Subcutaneous abdominal adipose tissue (tissue), 5 donors: Measurements from ENCODE around the gene HSPA12A.

Experiments used
- H3K27ac ChIP-seq: one replicate; pipeline ENCODE4 v1.7.0; 2013; ENCODE audit warnings: low read depth, mild to moderate bottlenecking, inconsistent platforms, low read length, moderate library complexity
- H3K27me3 ChIP-seq, 5 donors: one replicate each; pipeline ENCODE4 v1.7.0; 2013; ENCODE audit warnings: low read length in 5 of 5, inconsistent platforms in 1 of 5; ENCODE audit not compliant: control insufficient read depth in 5 of 5, insufficient read depth in 4 of 5
- H3K36me3 ChIP-seq, 5 donors: one replicate each; pipeline ENCODE4 v1.7.0; 2013; ENCODE audit warnings: low read length in 5 of 5; ENCODE audit not compliant: control insufficient read depth in 5 of 5, insufficient read depth in 5 of 5
- H3K4me1 ChIP-seq, 5 donors: one replicate each; pipeline ENCODE4 v1.7.0; 2013; ENCODE audit warnings: low read length in 5 of 5, mild to moderate bottlenecking in 3 of 5, moderate library complexity in 1 of 5; ENCODE audit not compliant: control insufficient read depth in 5 of 5, insufficient read depth in 5 of 5
- H3K4me3 ChIP-seq, 5 donors: one replicate each; pipeline ENCODE4 v1.7.0; 2013; ENCODE audit warnings: low read length in 5 of 5, low read depth in 1 of 5
- H3K9ac ChIP-seq, 5 donors: one replicate each; pipeline ENCODE4 v1.7.0; 2013; ENCODE audit warnings: low read length in 5 of 5, mild to moderate bottlenecking in 4 of 5, moderate library complexity in 3 of 5
- H3K9me3 ChIP-seq, 5 donors: one replicate each; pipeline ENCODE4 v1.7.0; 2013; ENCODE audit warnings: low read length in 5 of 5; ENCODE audit not compliant: control insufficient read depth in 5 of 5
- donor health status: healthy.
- donor health status: healthy.
- donor health status: healthy.
- donor health status: healthy.
- donor health status: healthy.

HSPA12A gene

DNA sequence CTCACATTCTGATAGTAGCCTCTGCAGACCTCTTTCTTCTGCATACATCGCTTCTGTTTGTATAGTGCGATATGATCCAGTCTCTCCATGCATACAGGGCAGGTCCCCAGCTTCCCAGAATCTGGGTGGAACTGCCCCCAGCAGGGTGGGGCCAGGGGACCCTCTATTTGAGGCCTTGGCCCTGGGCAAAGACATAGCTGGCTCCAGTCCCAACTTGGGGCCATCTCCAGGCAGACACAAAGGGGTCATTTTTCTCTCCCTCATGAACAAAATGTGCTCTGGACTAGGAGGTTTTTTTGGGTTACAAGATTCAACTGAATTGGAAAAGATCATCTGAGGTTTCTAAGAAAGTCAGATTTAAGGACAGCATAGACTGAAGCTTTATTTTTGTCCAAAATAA, 21.1 kb upstream of the HSPA12A start:
- Histone ChIP-seq H3K36me3 (no peaks in the 10 kb centered on the region), H3K27ac (no peak overlapping the region), H3K9me3 (peaks cover 0 to 3% (median 0%) of the 10 kb centered on the region in 5 donors), H3K9ac (no peak overlapping the region), H3K4me1 (peaks cover 0 to 16% (median 10%) of the 10 kb centered on the region in 5 donors), H3K27me3 (no peaks in the 10 kb centered on the region), H3K4me3 (no peak overlapping the region)

DNA sequence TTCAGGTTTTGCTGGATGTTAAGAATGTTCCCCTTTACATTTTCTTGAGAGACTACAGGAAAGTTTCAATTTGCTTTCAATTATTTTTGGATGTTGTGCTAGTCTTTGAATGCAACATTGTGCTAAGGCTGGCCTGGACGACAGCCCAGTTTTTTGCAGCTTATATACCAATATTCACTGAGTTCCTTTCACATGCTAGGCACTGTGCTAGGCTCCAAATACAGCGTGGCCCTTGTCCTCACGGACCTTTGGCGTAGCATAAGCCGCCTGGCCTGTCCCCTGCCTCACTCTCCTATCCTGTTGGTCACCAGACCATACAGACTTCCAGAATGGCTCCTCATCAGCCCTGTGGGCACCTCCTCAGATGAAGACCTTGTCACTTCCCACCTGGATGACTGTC, 19.5 kb upstream of the HSPA12A start:
- Histone ChIP-seq H3K4me3 (no peak overlapping the region), H3K27me3 (no peaks in the 10 kb centered on the region), H3K9me3 (peaks cover 0 to 3% (median 0%) of the 10 kb centered on the region in 5 donors), H3K36me3 (no peaks in the 10 kb centered on the region), H3K9ac (no peak overlapping the region), H3K4me1 (peaks cover 0 to 7% (median 2%) of the 10 kb centered on the region in 5 donors), H3K27ac (no peak overlapping the region)

DNA sequence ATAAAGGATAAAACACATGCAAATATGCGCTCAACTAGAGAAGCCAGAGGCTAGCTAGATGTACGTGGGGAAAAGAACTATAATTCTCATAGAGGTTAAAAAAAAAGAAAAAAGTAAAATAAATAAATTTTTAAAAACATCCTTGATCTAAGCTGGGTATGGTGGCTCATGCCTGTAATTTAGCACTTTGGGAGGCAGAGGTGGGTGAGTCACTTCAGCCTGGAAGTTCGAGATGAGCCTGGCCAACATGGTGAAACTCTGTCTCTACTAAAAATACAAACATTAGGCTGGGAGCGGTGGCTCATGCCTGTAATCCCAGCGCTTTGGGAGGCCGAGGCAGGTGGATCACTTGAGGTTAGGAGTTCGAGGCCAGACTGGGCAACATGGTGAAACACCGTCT, 18.6 kb upstream of the HSPA12A start:
- Histone ChIP-seq H3K4me3 (no peak overlapping the region), H3K36me3 (no peaks in the 10 kb centered on the region), H3K9ac (no peak overlapping the region), H3K27ac (no peak overlapping the region), H3K9me3 (peaks cover 0 to 3% (median 0%) of the 10 kb centered on the region in 5 donors), H3K27me3 (no peaks in the 10 kb centered on the region), H3K4me1 (peaks cover 0 to 11% (median 9%) of the 10 kb centered on the region in 5 donors)

GRCh38 chr10:116757246-116757645, 14.9 kb upstream of the HSPA12A start:
- peaks cover 0 to 29% (median 17%) of the 10 kb centered on the region in 5 donors for H3K4me1 ChIP-seq
- H3K36me3 ChIP-seq = no peaks in the 10 kb centered on the region
- no peaks in the 10 kb centered on the region for H3K9me3 ChIP-seq
- H3K4me3 ChIP-seq = no peak overlapping the region
- H3K27me3 ChIP-seq = no peaks in the 10 kb centered on the region
- H3K9ac ChIP-seq = no peak overlapping the region
- H3K27ac ChIP-seq = no peak overlapping the region

GRCh38 chr10:116756277-116756676, 13.9 kb upstream of the HSPA12A start:
- Histone ChIP-seq H3K36me3 (no peaks in the 10 kb centered on the region), H3K4me3 (no peak overlapping the region), H3K4me1 (peaks cover 0 to 29% (median 17%) of the 10 kb centered on the region in 5 donors), H3K27ac (peak overlapping the region; percentile 74), H3K9ac (peak overlapping the region in 1 of 5 donors; percentile 49), H3K27me3 (no peaks in the 10 kb centered on the region), H3K9me3 (no peaks in the 10 kb centered on the region)

GRCh38 chr10:116753759-116754158, 11.4 kb upstream of the HSPA12A start:
- Histone ChIP-seq H3K4me3 (no peak overlapping the region), H3K36me3 (no peaks in the 10 kb centered on the region), H3K27me3 (no peaks in the 10 kb centered on the region), H3K27ac (no peak overlapping the region), H3K9me3 (no peaks in the 10 kb centered on the region), H3K4me1 (peaks cover 0 to 29% (median 17%) of the 10 kb centered on the region in 5 donors), H3K9ac (no peak overlapping the region)

GRCh38 chr10:116752969-116753665, 10.8 kb upstream of the HSPA12A start:
- Histone ChIP-seq H3K4me1 (peaks cover 0 to 33% (median 21%) of the 10 kb centered on the region in 5 donors), H3K4me3 (no peak overlapping the region), H3K9me3 (no peaks in the 10 kb centered on the region), H3K36me3 (no peaks in the 10 kb centered on the region), H3K27ac (no peak overlapping the region), H3K9ac (no peak overlapping the region), H3K27me3 (no peaks in the 10 kb centered on the region)

GRCh38 chr10:116752563-116752962, 10.2 kb upstream of the HSPA12A start:
- H3K27ac ChIP-seq = no peak overlapping the region
- H3K9me3 ChIP-seq = no peaks in the 10 kb centered on the region
- peaks cover 0 to 37% (median 23%) of the 10 kb centered on the region in 5 donors for H3K4me1 ChIP-seq

DNA sequence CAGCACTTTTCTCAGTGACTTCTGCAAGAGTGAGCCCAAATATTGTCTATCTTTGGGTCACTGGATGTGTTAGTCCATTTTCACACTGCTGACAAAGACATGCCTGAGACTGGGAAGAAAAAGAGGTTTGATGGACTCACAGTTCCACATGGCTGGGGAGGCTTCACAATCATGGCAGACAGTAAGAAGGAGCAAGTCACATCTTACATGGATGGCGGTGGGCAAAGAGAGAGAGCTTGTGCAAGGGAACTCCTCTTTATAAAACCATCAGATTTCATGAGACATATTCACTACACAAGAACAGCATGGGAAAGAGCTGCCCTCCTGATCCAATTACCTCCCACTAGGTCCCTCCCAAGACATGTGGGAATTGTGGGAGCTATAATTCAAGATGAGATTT, 6.1 kb upstream of the HSPA12A start:
- Histone ChIP-seq H3K36me3 (no peaks in the 10 kb centered on the region), H3K4me1 (peaks cover 0 to 13% (median 8%) of the 10 kb centered on the region in 5 donors), H3K27ac (no peak overlapping the region), H3K4me3 (no peak overlapping the region), H3K27me3 (peaks cover 0 to 4% (median 0%) of the 10 kb centered on the region in 5 donors), H3K9ac (no peak overlapping the region), H3K9me3 (no peaks in the 10 kb centered on the region)

More at GRCh38 chr10:116752563-116752962, 10.2 kb upstream of the HSPA12A start:
- Histone ChIP-seq H3K27me3 (no peaks in the 10 kb centered on the region), H3K4me3 (no peak overlapping the region), H3K9ac (no peak overlapping the region), H3K36me3 (no peaks in the 10 kb centered on the region)

DNA sequence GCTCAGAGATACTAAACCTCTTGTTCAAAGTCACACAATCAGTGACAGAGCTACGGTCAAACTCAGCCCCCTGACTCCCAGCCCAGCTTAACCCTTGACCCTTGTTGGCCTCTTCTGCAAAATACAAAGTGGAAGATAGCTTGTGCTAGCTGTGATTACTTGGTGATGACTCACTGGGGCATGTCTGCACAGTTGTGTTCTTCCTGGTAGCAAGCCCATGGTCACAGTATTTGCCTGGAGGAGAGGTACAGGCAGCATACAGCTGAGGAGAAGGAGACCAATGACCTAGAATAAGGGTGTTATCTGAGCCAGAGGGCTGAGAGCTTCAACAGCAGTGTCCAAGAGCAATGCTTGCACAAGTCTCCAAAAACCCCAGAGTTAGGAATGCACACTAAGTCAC, 5.7 kb upstream of the HSPA12A start:
- no peak overlapping the region for H3K4me3 ChIP-seq
- H3K9me3 ChIP-seq = no peaks in the 10 kb centered on the region
- peaks cover 0 to 14% (median 11%) of the 10 kb centered on the region in 5 donors for H3K4me1 ChIP-seq
- H3K27ac ChIP-seq = no peak overlapping the region
- H3K9ac ChIP-seq = no peak overlapping the region
- H3K36me3 ChIP-seq = no peaks in the 10 kb centered on the region
- peaks cover 0 to 7% (median 0%) of the 10 kb centered on the region in 5 donors for H3K27me3 ChIP-seq
